Thyroid gland (tissue), 4 donors: ENCODE data around the gene ING2. TPM values are rescaled to one million over a fixed set of nuclear protein-coding genes. Genes with fewer than 3 reads are reported as not detected.

Experiments used
- DNase-seq, 2 donors: peaks; one replicate each; pipeline ENCODE4 v3.0.0-alpha.2; 2019
- H3K27ac ChIP-seq, 3 donors: fragments of 200-600 bp; sonication (generic); 1 replicate in 2 of 3; 2 replicates in 1 of 3; pipeline ENCODE4 v1.5.1; 2016 to 2019; ENCODE audit warnings: mild to moderate bottlenecking in 1 of 3, moderate library complexity in 1 of 3
- H3K27me3 ChIP-seq: fragments of 200-600 bp; sonication (generic); one replicate; pipeline ENCODE4 v1.5.1; 2019
- H3K36me3 ChIP-seq, 2 donors: fragments of 200-600 bp; sonication (generic); one replicate each; pipeline ENCODE4 v1.5.1; 2016 to 2019
- H3K4me1 ChIP-seq, 2 donors: fragments of 200-600 bp; sonication (generic); one replicate each; pipeline ENCODE4 v1.5.1; 2017 to 2019
- H3K4me3 ChIP-seq, 3 donors: fragments of 200-600 bp; sonication (generic); replicated peaks in 1 of 3; 1 replicate in 2 of 3; 2 replicates in 1 of 3; pipeline ENCODE4 v1.5.1; 2016; ENCODE audit warnings: mild to moderate bottlenecking in 1 of 3
- H3K9me3 ChIP-seq: fragments of 200-600 bp; sonication (generic); one replicate; pipeline ENCODE4 v1.5.1; 2017
- CTCF ChIP-seq, 6 experiments: fragments of 200-600 bp in 3 of 6; fragments of 450-650 bp in 3 of 6; sonication (generic) in 3 of 6; IDR thresholded peaks; one replicate each; pipeline ENCODE4 v1.5.1; 2016 to 2019; ENCODE audit warnings: antibody characterized with exemption in 6 of 6, mild to moderate bottlenecking in 2 of 6, inconsistent platforms in 1 of 6, moderate library complexity in 1 of 6
- POLR2A ChIP-seq, 2 donors: fragments of 450-650 bp; IDR thresholded peaks; one replicate each; pipeline ENCODE4 v1.6.1; 2017; ENCODE audit warnings: antibody characterized with exemption in 2 of 2, mild to moderate bottlenecking in 2 of 2, moderate library complexity in 1 of 2
- WGBS, 2 donors: methylation state at CpG; one replicate each; pipeline ENCODE4 v1.1.5; 2017; 5-methylcytosine and 5-hydroxymethylcytosine counted together
- intact Hi-C: fragments of 100-400 bp; cut with DNase I; formaldehyde crosslinking; loops from one replicate; pipeline ENCODE4 v1.15.1; 2023
- total RNA-seq, 4 donors: library from RNA; depleted of rRNA; stranded (reverse); fragments of >200 nt; gene quantifications; one replicate each; pipeline ENCODE4 v1.2.3, GENCODE V29; 2016

ING2 gene
- total RNA-seq, 4 donors from 2014 or later = 17.2 to 21.4 (median 18.8) TPM

GRCh38 chr4:183506389-183506735 is 1.5 kb downstream of the ING2 start:
- peaks cover 0 to 9% of the 10 kb centered on the region in 2 donors for H3K36me3 ChIP-seq
- intact Hi-C loops = loop anchor here (10.0 kb wide), 1 partner anchor 148 kb away; the partner anchor contains the start of genes RWDD4 and TRAPPC11
- H3K9me3 ChIP-seq = no peaks in the 10 kb centered on the region
- WGBS, 2 donors = 0 to 2% methylated on average over 10 to 11 of the region's 14 CpGs
- TF ChIP-seq POLR2A (IDR thresholded peaks at IDR 0.05) = no peak
- no peak for TF ChIP-seq CTCF (IDR thresholded peaks at IDR 0.05)
- no peak for DNase-seq
- peaks cover 5 to 15% of the 10 kb centered on the region in 2 donors for H3K4me1 ChIP-seq
- peak overlapping the region; percentile 97 to 98 (median 98) for H3K27ac ChIP-seq
- H3K27me3 ChIP-seq = no peaks in the 10 kb centered on the region
- peak overlapping the region; percentile 84 to 97 (median 85) for H3K4me3 ChIP-seq

DNA sequence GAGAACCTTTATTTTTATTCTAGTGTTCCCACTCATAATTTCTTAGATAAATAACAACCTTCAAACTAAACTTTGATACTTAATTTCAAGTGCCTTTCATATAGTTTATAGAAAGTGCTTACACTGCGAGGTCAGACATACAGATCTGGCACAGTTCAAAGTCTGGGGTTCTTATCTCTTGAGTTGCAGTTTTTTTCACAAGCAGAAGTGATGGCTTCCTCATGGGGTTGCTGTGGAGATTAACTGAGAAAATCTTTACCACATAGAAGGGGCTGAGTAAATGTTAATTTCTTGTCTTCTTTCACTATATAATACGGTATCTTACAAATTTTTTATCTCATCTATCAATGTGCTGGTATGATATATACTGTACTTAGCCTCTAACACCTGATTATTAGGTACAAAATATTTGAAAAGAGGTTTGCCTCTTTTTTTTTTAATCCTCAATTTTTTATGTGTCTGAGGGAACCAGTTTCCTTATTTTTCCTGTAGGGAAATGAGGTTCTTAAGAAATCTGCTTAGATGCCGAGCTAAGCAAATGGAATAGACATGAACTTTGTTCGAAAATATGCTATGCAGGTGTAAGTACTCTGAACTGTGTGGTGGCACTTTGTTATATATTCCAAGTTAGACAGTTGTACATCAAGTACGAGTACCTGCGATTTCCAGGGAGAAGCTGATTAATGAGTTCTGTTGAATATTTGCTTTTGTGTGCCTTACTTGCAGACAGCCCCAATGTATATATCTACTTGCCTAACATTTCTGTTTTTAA is 3.3 kb downstream of the ING2 start:
- intact Hi-C loops = loop anchor here (10.0 kb wide), 1 partner anchor 147 kb away; the partner anchor contains the start of genes RWDD4 and TRAPPC11
- no peaks in the 10 kb centered on the region for H3K27me3 ChIP-seq
- no peak for DNase-seq
- no peak overlapping the region for H3K27ac ChIP-seq
- H3K36me3 ChIP-seq = peaks cover 0 to 12% of the 10 kb centered on the region in 2 donors
- H3K9me3 ChIP-seq = no peaks in the 10 kb centered on the region
- no peak overlapping the region for H3K4me3 ChIP-seq
- 82 to 85% methylated on average over 6 of the region's 6 CpGs for WGBS, 2 donors
- peaks cover 5 to 12% of the 10 kb centered on the region in 2 donors for H3K4me1 ChIP-seq
- TF ChIP-seq POLR2A (IDR thresholded peaks at IDR 0.05) = no peak
- no peak for TF ChIP-seq CTCF (IDR thresholded peaks at IDR 0.05)

DNA sequence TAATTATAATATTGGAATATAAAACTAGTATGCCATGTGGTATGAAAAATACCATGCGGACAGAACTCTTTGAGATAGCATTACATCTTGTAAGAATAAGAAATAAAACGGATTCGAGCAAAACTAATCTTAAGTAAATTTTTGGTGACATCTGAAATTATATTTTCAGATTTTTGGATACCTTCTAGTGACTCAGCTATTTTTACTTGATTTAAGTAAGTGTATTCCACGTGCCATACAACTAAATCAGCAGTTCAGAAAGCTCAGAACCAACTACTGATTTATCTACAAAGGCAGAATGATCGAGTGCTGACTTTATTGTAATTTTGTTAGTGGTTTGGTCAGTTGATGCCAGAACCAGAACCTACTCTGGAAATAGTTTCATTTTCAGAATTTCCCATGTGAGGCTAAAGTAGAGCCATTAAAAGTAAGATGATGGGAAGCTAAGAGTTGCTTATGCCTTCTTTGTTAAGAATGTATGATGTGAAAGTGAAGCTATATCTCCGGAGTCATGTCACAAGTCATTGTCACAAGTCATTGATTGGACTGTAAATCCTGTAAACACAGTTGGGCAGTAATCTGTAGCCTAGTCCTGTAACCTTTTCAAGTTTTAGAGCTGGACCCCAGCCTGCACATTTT is 4.0 kb downstream of the ING2 start:
- H3K36me3 ChIP-seq = peaks cover 0 to 12% of the 10 kb centered on the region in 2 donors
- H3K4me3 ChIP-seq = no peak overlapping the region
- no peak for DNase-seq
- intact Hi-C loops = loop anchor here (10.0 kb wide), 1 partner anchor 146 kb away; the partner anchor contains the start of genes RWDD4 and TRAPPC11
- TF ChIP-seq CTCF (IDR thresholded peaks at IDR 0.05) (no peak), POLR2A (IDR thresholded peaks at IDR 0.05) (no peak)
- peaks cover 5 to 8% of the 10 kb centered on the region in 2 donors for H3K4me1 ChIP-seq
- no peaks in the 10 kb centered on the region for H3K9me3 ChIP-seq
- no peak overlapping the region for H3K27ac ChIP-seq
- H3K27me3 ChIP-seq = no peaks in the 10 kb centered on the region
- WGBS, 2 donors = 92% methylated on average over 6 of the region's 6 CpGs

DNA sequence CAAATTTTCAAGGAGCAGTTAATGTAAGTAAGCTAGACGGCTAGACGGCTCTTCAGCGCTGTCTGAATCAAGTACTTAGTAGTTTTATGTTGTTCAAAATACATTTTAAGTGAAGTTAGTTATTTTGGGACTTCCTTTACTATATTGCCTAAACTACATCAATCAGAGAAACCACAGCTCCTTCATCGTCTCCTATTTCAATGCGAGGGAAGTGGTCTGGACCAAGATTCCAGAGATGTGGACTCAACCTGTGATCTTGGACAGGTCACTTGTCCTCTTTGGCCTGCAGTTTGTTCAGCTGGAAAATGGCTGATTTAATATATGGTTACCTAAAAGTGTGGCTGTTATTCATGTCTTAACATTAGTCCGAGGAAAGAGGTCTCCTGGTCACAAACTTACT is 10.6 kb downstream of the ING2 start:
- WGBS, 2 donors = 79 to 84% methylated on average over 6 of the region's 6 CpGs
- no peaks in the 10 kb centered on the region for H3K4me1 ChIP-seq
- intact Hi-C loops = no loop called here
- H3K4me3 ChIP-seq = no peak overlapping the region
- TF ChIP-seq CTCF (IDR thresholded peaks at IDR 0.05) (no peak), POLR2A (IDR thresholded peaks at IDR 0.05) (no peak)
- H3K27ac ChIP-seq = no peak overlapping the region
- no peaks in the 10 kb centered on the region for H3K27me3 ChIP-seq
- DNase-seq = no peak
- no peaks in the 10 kb centered on the region for H3K9me3 ChIP-seq
- H3K36me3 ChIP-seq = peaks cover 0 to 10% of the 10 kb centered on the region in 2 donors

GRCh38 chr4:183517194-183517593 is 12.3 kb downstream of the ING2 start:
- Histone ChIP-seq H3K4me3 (no peak overlapping the region), H3K27ac (no peak overlapping the region), H3K27me3 (no peaks in the 10 kb centered on the region), H3K9me3 (no peaks in the 10 kb centered on the region), H3K36me3 (no peaks in the 10 kb centered on the region), H3K4me1 (no peaks in the 10 kb centered on the region)
- no peak for TF ChIP-seq POLR2A (IDR thresholded peaks at IDR 0.05)
- TF ChIP-seq CTCF (IDR thresholded peaks at IDR 0.05) = no peak
- 63 to 71% methylated on average over 2 of the region's 2 CpGs for whole genome bisulfite sequencing, 2 donors
- intact Hi-C loops = no loop called here
- no peak for DNase-seq
